HepG2 (cell line): ENCODE measurements around the gene HNRNPH3. TPM values are rescaled to one million over a fixed set of nuclear protein-coding genes. Genes with fewer than 3 reads are reported as not detected.

Experiments
- CBX5 ChIP-seq: sonication (generic); formaldehyde crosslinking; IDR thresholded peaks from 2 replicates; pipeline ENCODE4 v1.4.0; 2020; ENCODE audit warnings: missing genetic modification reagents, borderline replicate concordance
- EED ChIP-seq: sonication (generic); formaldehyde crosslinking; IDR thresholded peaks from 2 replicates; pipeline ENCODE4 v1.5.0; 2020; ENCODE audit warnings: mild to moderate bottlenecking, missing genetic modification reagents
- MED8 ChIP-seq: sonication (generic); formaldehyde crosslinking; IDR thresholded peaks from 2 replicates; pipeline ENCODE4 v1.8.1; 2023; ENCODE audit warnings: mild to moderate bottlenecking, missing genetic modification reagents; ENCODE audit not compliant: insufficient replicate concordance
- MEIS2 ChIP-seq: sonication (generic); formaldehyde crosslinking; IDR thresholded peaks from 2 replicates; pipeline ENCODE4 v1.9.0; 2021; ENCODE audit warnings: mild to moderate bottlenecking, missing genetic modification reagents
- NFE2L1 ChIP-seq: sonication (generic); formaldehyde crosslinking; IDR thresholded peaks from 2 replicates; pipeline ENCODE4 v1.4.0; 2020; ENCODE audit warnings: missing genetic modification reagents, mild to moderate bottlenecking, borderline replicate concordance
- RBAK ChIP-seq: sonication (generic); formaldehyde crosslinking; IDR thresholded peaks from 2 replicates; pipeline ENCODE4 v1.5.1; 2020; ENCODE audit warnings: mild to moderate bottlenecking, missing genetic modification reagents
- SP2 ChIP-seq: sonication (generic); formaldehyde crosslinking; IDR thresholded peaks from 2 replicates; pipeline ENCODE4 v1.5.1; 2020; ENCODE audit warnings: mild to moderate bottlenecking, missing genetic modification reagents
- SP5 ChIP-seq: IDR thresholded peaks from 2 replicates; pipeline ENCODE4 v1.6.1; 2016; ENCODE audit warnings: low read depth, borderline replicate concordance
- SPEN ChIP-seq: sonication (generic); formaldehyde crosslinking; IDR thresholded peaks from 2 replicates; pipeline ENCODE4 v1.5.1; 2020; ENCODE audit warnings: low read depth, mild to moderate bottlenecking, missing genetic modification reagents
- ZNF317 ChIP-seq: sonication (generic); formaldehyde crosslinking; IDR thresholded peaks from 2 replicates; pipeline ENCODE4 v1.5.0; 2020; ENCODE audit warnings: mild to moderate bottlenecking, missing genetic modification reagents
- ZNF562 ChIP-seq: sonication (generic); formaldehyde crosslinking; IDR thresholded peaks from 2 replicates; pipeline ENCODE4 v1.8.0; 2022; ENCODE audit warnings: missing genetic modification reagents, borderline replicate concordance
- polyA plus RNA-seq, 8 experiments: library from polyadenylated mRNA; depleted of rRNA in 3 of 8; stranded (reverse) in 7 of 8; unstranded in 1 of 8; fragments of >200 nt; fragmentation: Illumina TruSeq in 4 of 8; extraction: Trizol in 4 of 8; gene quantifications; 2 replicates each; pipeline versions ENCODE4 v1.2.1 to v1.2.3, GENCODE V29; 2011 to 2016; ENCODE audit warnings: low read depth in 4 of 8, missing spikeins in 1 of 8, mixed read lengths in 1 of 8; ENCODE audit not compliant: insufficient read depth in 1 of 8
- total RNA-seq, 5 experiments: library from RNA; depleted of rRNA; stranded (reverse); fragments of >200 nt; fragmentation: Illumina TruSeq; extraction: Trizol; gene quantifications; 2 replicates each; pipeline ENCODE4 v1.2.3, GENCODE V29; 2016; ENCODE audit warnings: low read depth in 1 of 5
- TF ChIP-seq, protein P1 (sequence below): sonication (generic); formaldehyde crosslinking; IDR thresholded peaks from 2 replicates; pipeline ENCODE4 v1.8.0; 2023; ENCODE audit warnings: mild to moderate bottlenecking, missing genetic modification reagents
- TF ChIP-seq, protein P2 (sequence below): sonication (generic); formaldehyde crosslinking; IDR thresholded peaks from 2 replicates; pipeline ENCODE4 v1.8.0; 2022; ENCODE audit warnings: mild to moderate bottlenecking, missing genetic modification reagents, moderate library complexity
- TF ChIP-seq, protein P3 (sequence below): sonication (generic); formaldehyde crosslinking; IDR thresholded peaks from 2 replicates; pipeline ENCODE4 v1.4.0; 2020; ENCODE audit warnings: missing genetic modification reagents, mild to moderate bottlenecking, borderline replicate concordance
- TF ChIP-seq, protein P4 (sequence below): sonication (generic); formaldehyde crosslinking; conservative IDR thresholded peaks from 2 replicates; pipeline ENCODE4 v1.4.0; 2020; ENCODE audit warnings: mild to moderate bottlenecking, missing genetic modification reagents, moderate library complexity

Gene HNRNPH3
- total and polyA plus RNA-seq, 2 of the 13 experiments (the other 11 are each of a cell fraction or from before 2014, with no cell fraction given): 46.0 to 47.7 TPM

DNA sequence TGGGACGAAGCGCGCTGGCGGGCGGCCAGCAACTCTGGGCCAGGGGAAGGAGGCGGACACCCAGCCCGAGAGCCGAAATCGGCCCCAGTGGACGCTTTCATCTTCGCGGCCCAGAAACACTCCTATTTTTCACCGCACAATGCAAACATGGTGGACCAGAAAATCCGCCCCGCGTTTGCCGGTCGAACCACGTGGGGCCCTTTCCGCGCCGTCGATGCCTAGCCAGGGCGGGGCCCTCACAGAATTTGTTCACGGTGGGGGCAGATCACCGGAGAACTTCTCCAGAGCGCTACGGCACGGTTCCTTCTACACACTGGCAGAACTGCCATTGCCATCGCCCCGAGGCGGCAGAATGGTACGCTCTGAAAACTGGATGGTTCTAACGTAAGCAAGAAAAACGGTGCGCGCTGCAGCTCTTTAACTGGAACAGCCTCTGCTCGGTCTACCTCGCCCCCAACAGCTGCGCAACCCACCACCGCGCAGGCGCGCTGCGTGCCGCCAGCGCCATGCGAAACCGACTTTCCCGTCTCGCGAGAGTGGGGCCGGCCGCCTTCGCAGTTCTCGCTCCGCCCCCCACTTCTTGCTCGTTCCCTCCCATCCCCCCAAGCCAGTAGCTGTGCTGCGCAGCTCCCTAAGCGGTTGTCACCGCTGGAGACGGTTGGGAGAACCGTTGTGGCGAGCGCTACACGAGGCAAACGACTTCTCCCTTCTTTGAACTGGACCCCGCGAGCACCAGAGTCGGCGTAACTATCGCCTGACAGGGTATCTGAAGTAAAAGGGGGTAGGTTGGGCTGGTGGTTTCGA, at the start of gene HNRNPH3 (continued):
- TF ChIP-seq ZNF562 (CRISPR knock-in tag): 0 out of 2 replicates have a peak, but pooled peaks have one; percentile 33
- TF ChIP-seq MED8 (CRISPR knock-in tag): peak; percentile 98
- TF ChIP-seq, protein P1, sequence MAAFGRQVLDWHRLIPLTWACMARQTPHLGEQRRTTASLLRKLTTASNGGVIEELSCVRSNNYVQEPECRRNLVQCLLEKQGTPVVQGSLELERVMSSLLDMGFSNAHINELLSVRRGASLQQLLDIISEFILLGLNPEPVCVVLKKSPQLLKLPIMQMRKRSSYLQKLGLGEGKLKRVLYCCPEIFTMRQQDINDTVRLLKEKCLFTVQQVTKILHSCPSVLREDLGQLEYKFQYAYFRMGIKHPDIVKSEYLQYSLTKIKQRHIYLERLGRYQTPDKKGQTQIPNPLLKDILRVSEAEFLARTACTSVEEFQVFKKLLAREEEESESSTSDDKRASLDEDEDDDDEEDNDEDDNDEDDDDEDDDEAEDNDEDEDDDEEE (CRISPR knock-in tag): no peak; the same call in none of the 2 replicates
- TF ChIP-seq NFE2L1 (CRISPR knock-in tag): peak; percentile 27; the same call in 1 of the 2 replicates
- peak; percentile 25; the same call in 1 of the 2 replicates for TF ChIP-seq ZNF317 (CRISPR knock-in tag)
- no peak; the same call in 1 of the 2 replicates for TF ChIP-seq SP2 (CRISPR knock-in tag)
- TF ChIP-seq, protein P2, sequence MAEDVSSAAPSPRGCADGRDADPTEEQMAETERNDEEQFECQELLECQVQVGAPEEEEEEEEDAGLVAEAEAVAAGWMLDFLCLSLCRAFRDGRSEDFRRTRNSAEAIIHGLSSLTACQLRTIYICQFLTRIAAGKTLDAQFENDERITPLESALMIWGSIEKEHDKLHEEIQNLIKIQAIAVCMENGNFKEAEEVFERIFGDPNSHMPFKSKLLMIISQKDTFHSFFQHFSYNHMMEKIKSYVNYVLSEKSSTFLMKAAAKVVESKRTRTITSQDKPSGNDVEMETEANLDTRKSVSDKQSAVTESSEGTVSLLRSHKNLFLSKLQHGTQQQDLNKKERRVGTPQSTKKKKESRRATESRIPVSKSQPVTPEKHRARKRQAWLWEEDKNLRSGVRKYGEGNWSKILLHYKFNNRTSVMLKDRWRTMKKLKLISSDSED (CRISPR knock-in tag): no peak
- peak; percentile 87; the same call in 1 of the 2 replicates for TF ChIP-seq CBX5
- peak; percentile 66; the same call in 1 of the 2 replicates for TF ChIP-seq MEIS2 (CRISPR knock-in tag)
- TF ChIP-seq SP5: peak; percentile 34; the same call in 1 of the 2 replicates
- TF ChIP-seq RBAK (CRISPR knock-in tag): no peak
- TF ChIP-seq, protein P3, sequence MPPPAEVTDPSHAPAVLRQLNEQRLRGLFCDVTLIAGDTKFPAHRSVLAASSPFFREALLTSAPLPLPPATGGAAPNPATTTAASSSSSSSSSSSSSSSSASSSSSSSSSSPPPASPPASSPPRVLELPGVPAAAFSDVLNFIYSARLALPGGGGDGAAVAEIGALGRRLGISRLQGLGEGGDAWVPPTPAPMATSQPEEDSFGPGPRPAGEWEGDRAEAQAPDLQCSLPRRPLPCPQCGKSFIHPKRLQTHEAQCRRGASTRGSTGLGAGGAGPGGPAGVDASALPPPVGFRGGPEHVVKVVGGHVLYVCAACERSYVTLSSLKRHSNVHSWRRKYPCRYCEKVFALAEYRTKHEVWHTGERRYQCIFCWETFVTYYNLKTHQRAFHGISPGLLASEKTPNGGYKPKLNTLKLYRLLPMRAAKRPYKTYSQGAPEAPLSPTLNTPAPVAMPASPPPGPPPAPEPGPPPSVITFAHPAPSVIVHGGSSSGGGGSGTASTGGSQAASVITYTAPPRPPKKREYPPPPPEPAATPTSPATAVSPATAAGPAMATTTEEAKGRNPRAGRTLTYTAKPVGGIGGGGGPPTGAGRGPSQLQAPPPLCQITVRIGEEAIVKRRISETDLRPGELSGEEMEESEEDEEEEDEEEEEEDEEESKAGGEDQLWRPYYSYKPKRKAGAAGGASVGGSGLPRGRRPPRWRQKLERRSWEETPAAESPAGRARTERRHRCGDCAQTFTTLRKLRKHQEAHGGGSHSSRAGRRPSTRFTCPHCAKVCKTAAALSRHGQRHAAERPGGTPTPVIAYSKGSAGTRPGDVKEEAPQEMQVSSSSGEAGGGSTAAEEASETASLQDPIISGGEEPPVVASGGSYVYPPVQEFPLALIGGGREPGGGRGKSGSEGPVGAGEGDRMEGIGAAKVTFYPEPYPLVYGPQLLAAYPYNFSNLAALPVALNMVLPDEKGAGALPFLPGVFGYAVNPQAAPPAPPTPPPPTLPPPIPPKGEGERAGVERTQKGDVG (CRISPR knock-in tag): peak; percentile 92; the same call in 1 of the 2 replicates
- TF ChIP-seq, protein P4, sequence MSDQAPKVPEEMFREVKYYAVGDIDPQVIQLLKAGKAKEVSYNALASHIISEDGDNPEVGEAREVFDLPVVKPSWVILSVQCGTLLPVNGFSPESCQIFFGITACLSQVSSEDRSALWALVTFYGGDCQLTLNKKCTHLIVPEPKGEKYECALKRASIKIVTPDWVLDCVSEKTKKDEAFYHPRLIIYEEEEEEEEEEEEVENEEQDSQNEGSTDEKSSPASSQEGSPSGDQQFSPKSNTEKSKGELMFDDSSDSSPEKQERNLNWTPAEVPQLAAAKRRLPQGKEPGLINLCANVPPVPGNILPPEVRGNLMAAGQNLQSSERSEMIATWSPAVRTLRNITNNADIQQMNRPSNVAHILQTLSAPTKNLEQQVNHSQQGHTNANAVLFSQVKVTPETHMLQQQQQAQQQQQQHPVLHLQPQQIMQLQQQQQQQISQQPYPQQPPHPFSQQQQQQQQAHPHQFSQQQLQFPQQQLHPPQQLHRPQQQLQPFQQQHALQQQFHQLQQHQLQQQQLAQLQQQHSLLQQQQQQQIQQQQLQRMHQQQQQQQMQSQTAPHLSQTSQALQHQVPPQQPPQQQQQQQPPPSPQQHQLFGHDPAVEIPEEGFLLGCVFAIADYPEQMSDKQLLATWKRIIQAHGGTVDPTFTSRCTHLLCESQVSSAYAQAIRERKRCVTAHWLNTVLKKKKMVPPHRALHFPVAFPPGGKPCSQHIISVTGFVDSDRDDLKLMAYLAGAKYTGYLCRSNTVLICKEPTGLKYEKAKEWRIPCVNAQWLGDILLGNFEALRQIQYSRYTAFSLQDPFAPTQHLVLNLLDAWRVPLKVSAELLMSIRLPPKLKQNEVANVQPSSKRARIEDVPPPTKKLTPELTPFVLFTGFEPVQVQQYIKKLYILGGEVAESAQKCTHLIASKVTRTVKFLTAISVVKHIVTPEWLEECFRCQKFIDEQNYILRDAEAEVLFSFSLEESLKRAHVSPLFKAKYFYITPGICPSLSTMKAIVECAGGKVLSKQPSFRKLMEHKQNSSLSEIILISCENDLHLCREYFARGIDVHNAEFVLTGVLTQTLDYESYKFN (CRISPR knock-in tag): peak; percentile 59
- TF ChIP-seq SPEN: peak; percentile 90
- TF ChIP-seq EED: peak; percentile 99
